Esophagus muscularis mucosa (tissue), 3 donors: ENCODE results near the gene ZNF3.

ENCODE experiments used
- POLR2AphosphoS5 ChIP-seq, 2 donors: sonication (generic); formaldehyde crosslinking; IDR thresholded peaks; one replicate each; pipeline ENCODE4 v1.6.1; 2017; ENCODE audit warnings: antibody characterized with exemption in 2 of 2
- TF ChIP-seq, protein P1 (sequence below), 3 experiments: fragments of 200-600 bp in 2 of 3; fragments of 450-650 bp in 1 of 3; sonication (generic) in 2 of 3; IDR thresholded peaks; one replicate each; pipeline ENCODE4 v1.5.1; 2017 to 2019; ENCODE audit warnings: antibody characterized with exemption in 3 of 3, mild to moderate bottlenecking in 2 of 3, moderate library complexity in 1 of 3

DNA sequence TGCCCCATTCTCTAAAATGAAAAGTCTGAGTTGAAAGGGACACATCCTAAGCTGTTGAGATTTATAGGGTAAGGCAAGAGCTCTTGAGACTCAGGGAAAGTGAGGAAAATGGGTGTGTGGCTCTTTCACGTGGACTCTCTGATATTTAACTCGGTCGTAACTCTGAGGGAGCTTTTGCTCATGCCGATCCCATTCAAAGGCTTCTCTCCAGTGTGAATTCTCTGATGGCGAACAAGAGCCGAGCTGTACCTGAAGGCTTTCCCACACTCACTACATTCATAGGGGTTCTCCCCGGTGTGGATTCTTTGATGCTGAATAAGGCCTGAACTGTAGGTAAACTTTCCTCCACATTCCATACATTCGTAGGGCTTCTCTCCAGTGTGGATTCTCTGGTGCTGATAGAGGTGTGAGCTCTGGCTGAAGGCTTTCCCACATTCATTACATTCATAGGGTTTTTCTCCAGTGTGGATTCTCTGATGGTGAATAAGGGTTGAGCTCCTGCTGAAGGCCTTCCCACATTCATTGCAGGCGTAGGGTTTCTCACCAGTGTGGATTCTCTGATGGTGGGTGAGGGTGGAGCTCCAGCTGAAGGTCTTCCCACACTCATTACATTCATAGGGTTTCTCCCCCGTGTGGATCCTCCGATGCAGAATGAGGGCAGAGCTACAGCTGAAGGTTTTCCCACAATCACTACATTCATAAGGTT, 10.4 kb downstream of the ZNF3 start:
- TF ChIP-seq, protein P1, sequence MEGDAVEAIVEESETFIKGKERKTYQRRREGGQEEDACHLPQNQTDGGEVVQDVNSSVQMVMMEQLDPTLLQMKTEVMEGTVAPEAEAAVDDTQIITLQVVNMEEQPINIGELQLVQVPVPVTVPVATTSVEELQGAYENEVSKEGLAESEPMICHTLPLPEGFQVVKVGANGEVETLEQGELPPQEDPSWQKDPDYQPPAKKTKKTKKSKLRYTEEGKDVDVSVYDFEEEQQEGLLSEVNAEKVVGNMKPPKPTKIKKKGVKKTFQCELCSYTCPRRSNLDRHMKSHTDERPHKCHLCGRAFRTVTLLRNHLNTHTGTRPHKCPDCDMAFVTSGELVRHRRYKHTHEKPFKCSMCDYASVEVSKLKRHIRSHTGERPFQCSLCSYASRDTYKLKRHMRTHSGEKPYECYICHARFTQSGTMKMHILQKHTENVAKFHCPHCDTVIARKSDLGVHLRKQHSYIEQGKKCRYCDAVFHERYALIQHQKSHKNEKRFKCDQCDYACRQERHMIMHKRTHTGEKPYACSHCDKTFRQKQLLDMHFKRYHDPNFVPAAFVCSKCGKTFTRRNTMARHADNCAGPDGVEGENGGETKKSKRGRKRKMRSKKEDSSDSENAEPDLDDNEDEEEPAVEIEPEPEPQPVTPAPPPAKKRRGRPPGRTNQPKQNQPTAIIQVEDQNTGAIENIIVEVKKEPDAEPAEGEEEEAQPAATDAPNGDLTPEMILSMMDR (IDR thresholded peaks at IDR 0.05), result no peak
- no peak for TF ChIP-seq POLR2AphosphoS5 (IDR thresholded peaks at IDR 0.05)
